Cardiac muscle cell (in vitro differentiated cells and primary cell): ENCODE results near the gene MMP17. TPM values are rescaled to one million over a fixed set of nuclear protein-coding genes. Genes with fewer than 3 reads are reported as not detected.
"Not testable (repeated sequence)": the region's sequence is repeated elsewhere in the genome, so short reads cannot be mapped to it uniquely, and the experiment has no call there.

ENCODE experiments used
- DNase-seq, 2 donors: peaks; one replicate each; pipeline versions ENCODE4 v3.0.0 to v3.0.0-alpha.2; 2010 to 2017; ENCODE audit warnings: low read depth in 1 of 2, low spot score in 1 of 2
- H3K27ac ChIP-seq: fragments of 200-600 bp; sonication (generic); 2 replicates; pipeline ENCODE4 v1.5.1; 2016
- H3K27me3 ChIP-seq: fragments of 200-600 bp; sonication (generic); 2 replicates; pipeline ENCODE4 v1.6.0; 2016; ENCODE audit warnings: control low read depth
- H3K36me3 ChIP-seq: fragments of 200-600 bp; sonication (generic); 2 replicates; pipeline ENCODE4 v1.5.1; 2016; ENCODE audit warnings: control low read depth
- H3K4me1 ChIP-seq: fragments of 200-600 bp; sonication (generic); 2 replicates; pipeline ENCODE4 v1.8.1; 2017; ENCODE audit warnings: low read depth, mild to moderate bottlenecking, mixed run types
- H3K4me3 ChIP-seq: fragments of 200-600 bp; sonication (generic); 2 replicates; pipeline ENCODE4 v1.5.1; 2016; ENCODE audit warnings: mild to moderate bottlenecking
- H3K9me3 ChIP-seq: fragments of 200-600 bp; sonication (generic); 2 replicates; pipeline ENCODE4 v1.5.1; 2017; ENCODE audit warnings: low read depth, mild to moderate bottlenecking, control low read depth
- CTCF ChIP-seq: IDR thresholded peaks from 2 replicates; pipeline ENCODE4 v1.5.1; 2012; ENCODE audit warnings: low read depth, mild to moderate bottlenecking, low read length
- polyA plus RNA-seq: library from polyadenylated mRNA; unstranded; fragments of >200 nt; fragmentation: Nextera tagmentation; extraction: Ambion mirVana; gene quantifications from 2 replicates; pipeline ENCODE4 v1.2.1, GENCODE V29; 2016
- total RNA-seq: library from RNA; depleted of rRNA; stranded (reverse); fragments of >200 nt; gene quantifications from 2 replicates; pipeline ENCODE4 v1.2.3, GENCODE V29; 2016

Gene MMP17
- total and polyA plus RNA-seq, 2 experiments from 2014 or later: 0.71 TPM; not detected in 1

- Histone ChIP-seq H3K4me1 (no peaks in the 10 kb centered on the region), H3K27ac (no peak overlapping the region), H3K36me3 (no peaks in the 10 kb centered on the region), H3K4me3 (no peak overlapping the region), H3K27me3 (no peaks in the 10 kb centered on the region), H3K9me3 (no peaks in the 10 kb centered on the region)
- DNase-seq: no peak
- no peak for TF ChIP-seq CTCF
These were observed 54.8 kb downstream of the MMP17 start for GRCh38 chr12:131882804-131883520.

- H3K9me3 ChIP-seq: no peaks in the 10 kb centered on the region
- no peaks in the 10 kb centered on the region for H3K27me3 ChIP-seq
- H3K4me1 ChIP-seq: no peaks in the 10 kb centered on the region
- no peaks in the 10 kb centered on the region for H3K36me3 ChIP-seq
- DNase-seq: no peak
- no peak overlapping the region for H3K4me3 ChIP-seq
- no peak overlapping the region for H3K27ac ChIP-seq
- no peak for TF ChIP-seq CTCF
These were observed 55.3 kb downstream of the MMP17 start for GRCh38 chr12:131883521-131883900.

- not testable (repeated sequence) for DNase-seq, H3K9me3 ChIP-seq, H3K27me3 ChIP-seq, H3K36me3 ChIP-seq, H3K4me3 ChIP-seq, H3K4me1 ChIP-seq, H3K27ac ChIP-seq
These were observed 56.9 kb downstream of the MMP17 start for GRCh38 chr12:131885076-131885475.

- no peaks in the 10 kb centered on the region for H3K27me3 ChIP-seq
- H3K4me3 ChIP-seq: no peak overlapping the region
- H3K36me3 ChIP-seq: no peaks in the 10 kb centered on the region
- no peaks in the 10 kb centered on the region for H3K4me1 ChIP-seq
- no peak for DNase-seq
- H3K9me3 ChIP-seq: no peaks in the 10 kb centered on the region
- H3K27ac ChIP-seq: no peak overlapping the region
- no peak for TF ChIP-seq CTCF
These were observed 57.4 kb downstream of the MMP17 start for GRCh38 chr12:131885543-131886057.

GRCh38 chr12:131891722-131892121 lies 63.5 kb downstream of the MMP17 start:
- H3K4me3 ChIP-seq, H3K36me3 ChIP-seq, H3K9me3 ChIP-seq, H3K27ac ChIP-seq, DNase-seq, H3K27me3 ChIP-seq: not testable (repeated sequence)
- H3K4me1 ChIP-seq: peaks cover 12% of the 10 kb centered on the region

- H3K9me3 ChIP-seq: no peaks in the 10 kb centered on the region
- TF ChIP-seq CTCF: no peak
- peaks cover 12% of the 10 kb centered on the region for H3K4me1 ChIP-seq
- H3K4me3 ChIP-seq: no peak overlapping the region
- H3K36me3 ChIP-seq: no peaks in the 10 kb centered on the region
- DNase-seq: no peak
- no peak overlapping the region for H3K27ac ChIP-seq
- H3K27me3 ChIP-seq: no peaks in the 10 kb centered on the region
These were observed 64.8 kb downstream of the MMP17 start for GRCh38 chr12:131892711-131893604.
